NCI-H2171 treated with DMSO at 0.1 percent for 48 hours (cell line): ENCODE results near the gene SEL1L.
"Not testable (repeated sequence)": the region's sequence is repeated elsewhere in the genome, so short reads cannot be mapped to it uniquely, and the experiment has no call there.

Experiments used
- DNase-seq: peaks from one replicate; lab custom pipeline; 2025; lab: John Stamatoyannopoulos, UW

The SEL1L gene

GRCh38 chr14:81525129-81525528, 8.5 kb downstream of the SEL1L start:
- no peak for DNase-seq

GRCh38 chr14:81523616-81524015, 10.0 kb downstream of the SEL1L start:
- DNase-seq, result no peak

GRCh38 chr14:81523016-81523415, 10.6 kb downstream of the SEL1L start:
- no peak for DNase-seq

GRCh38 chr14:81521356-81521755, 12.3 kb downstream of the SEL1L start:
- DNase-seq, result no peak

- no peak for DNase-seq
These were observed 14.2 kb downstream of the SEL1L start for GRCh38 chr14:81519200-81520011.

- DNase-seq, result no peak
These were observed 15.8 kb downstream of the SEL1L start for GRCh38 chr14:81517798-81518398.

GRCh38 chr14:81516986-81517797, 16.5 kb downstream of the SEL1L start:
- DNase-seq, result no peak

GRCh38 chr14:81515927-81516326, 17.7 kb downstream of the SEL1L start:
- not testable (repeated sequence) for DNase-seq

- DNase-seq, result not testable (repeated sequence)
These were observed 20.8 kb downstream of the SEL1L start for GRCh38 chr14:81512826-81513225.

- no peak for DNase-seq
These were observed 22.3 kb downstream of the SEL1L start for GRCh38 chr14:81511111-81511904.

- DNase-seq, result peak; percentile 91
These were observed 23.7 kb downstream of the SEL1L start for GRCh38 chr14:81509838-81510452.

- DNase-seq, result no peak
These were observed 24.3 kb downstream of the SEL1L start for GRCh38 chr14:81509321-81509720.

- DNase-seq, result no peak
These were observed 27.2 kb downstream of the SEL1L start for GRCh38 chr14:81506487-81506886.

GRCh38 chr14:81504864-81505263, 28.8 kb downstream of the SEL1L start:
- no peak for DNase-seq

GRCh38 chr14:81485781-81486180, 47.9 kb downstream of the SEL1L start:
- no peak for DNase-seq

- no peak for DNase-seq
These were observed 48.3 kb downstream of the SEL1L start for GRCh38 chr14:81485372-81485771.

GRCh38 chr14:81484120-81484519, 49.5 kb downstream of the SEL1L start:
- no peak for DNase-seq

GRCh38 chr14:81480741-81481140, 52.9 kb downstream of the SEL1L start:
- DNase-seq, result peak; percentile 60

GRCh38 chr14:81478446-81478845, 55.2 kb downstream of the SEL1L start:
- no peak for DNase-seq

- no peak for DNase-seq
These were observed 56.8 kb downstream of the SEL1L start for GRCh38 chr14:81476816-81477215.

GRCh38 chr14:81474685-81475324, 58.8 kb downstream of the SEL1L start:
- DNase-seq, result no peak
